GM19328 (cell line): ENCODE data around the gene CTNNBIP1.

ENCODE experiments used
- ATAC-seq: cut with Tn5 transposase; IDR thresholded peaks from one replicate; pipeline ENCODE4 v1.9.1; 2021; ENCODE audit warnings: mild to moderate bottlenecking, moderate library complexity; ENCODE audit not compliant: unreplicated experiment

The CTNNBIP1 gene

DNA sequence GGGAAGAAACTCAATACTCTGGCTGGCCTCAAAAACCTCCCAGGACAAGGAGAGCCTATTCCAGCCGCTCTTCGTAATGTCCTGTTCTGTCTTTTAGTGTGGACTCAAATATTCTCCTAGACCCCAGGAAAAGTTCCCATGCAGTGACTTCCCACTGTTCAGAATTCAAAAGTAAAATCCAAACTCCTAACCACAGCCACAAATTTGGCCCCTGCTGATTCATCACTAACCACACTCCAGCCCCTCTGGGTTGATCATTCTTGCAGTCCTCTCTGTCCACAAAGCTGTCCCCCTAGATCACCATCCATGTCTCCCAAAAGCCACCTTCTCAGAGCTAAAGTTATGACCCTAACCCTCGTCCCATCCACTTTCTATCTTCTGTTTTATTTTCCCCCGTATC lies 5.1 kb downstream of the CTNNBIP1 start:
- no peak for ATAC-seq

DNA sequence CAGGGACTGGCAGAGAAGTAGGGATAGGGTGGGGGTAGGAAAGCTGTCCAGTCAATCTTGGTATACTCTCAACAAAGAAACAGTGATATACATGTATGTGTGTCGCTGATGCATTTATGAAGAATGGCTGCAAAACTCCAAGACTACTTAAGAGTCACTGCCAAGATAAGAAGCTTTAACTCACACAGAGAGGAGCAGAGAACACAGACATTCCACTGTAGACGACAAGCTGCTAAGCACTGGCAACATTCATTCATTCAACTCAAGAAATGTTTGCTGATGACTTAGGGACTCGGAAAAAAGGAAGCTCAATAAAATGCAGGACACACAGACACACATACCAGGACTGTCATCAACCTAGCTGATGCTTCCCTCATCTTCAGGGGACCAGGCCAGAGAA lies 5.5 kb downstream of the CTNNBIP1 start:
- ATAC-seq = no peak

DNA sequence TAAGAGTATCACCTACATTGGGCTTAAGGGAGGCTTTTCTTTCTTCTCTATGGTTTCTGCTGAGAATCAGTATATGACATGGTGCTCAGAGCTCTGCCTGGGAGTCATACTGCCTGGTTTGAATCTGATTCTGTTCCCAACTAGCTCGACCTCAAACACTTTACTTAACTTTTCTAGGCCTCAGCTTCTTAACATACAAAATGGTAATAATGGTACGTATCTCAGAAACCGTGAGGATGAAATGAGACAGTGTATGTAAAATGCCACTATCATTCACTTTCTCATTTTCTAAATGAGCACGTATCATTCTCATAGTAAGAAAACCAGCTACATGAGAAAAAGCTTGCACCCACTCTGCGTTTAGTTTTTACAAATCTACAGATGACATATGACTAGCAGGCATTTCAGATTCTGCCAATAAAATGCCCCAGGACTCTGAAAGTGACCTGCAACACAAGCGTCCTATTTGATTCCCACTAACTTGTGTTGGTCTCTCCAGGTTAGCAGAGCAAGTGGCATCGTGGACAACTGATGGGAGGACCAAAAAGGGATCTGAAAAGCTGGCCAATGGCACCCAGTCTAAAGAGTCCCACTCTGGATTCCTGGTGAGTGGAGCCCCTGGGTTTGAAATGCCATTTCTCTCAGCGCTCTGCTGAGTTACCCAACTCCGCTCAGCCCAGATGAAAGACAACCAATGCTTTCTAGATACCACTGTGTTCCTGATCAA lies 6.1 kb downstream of the CTNNBIP1 start:
- ATAC-seq = no peak

DNA sequence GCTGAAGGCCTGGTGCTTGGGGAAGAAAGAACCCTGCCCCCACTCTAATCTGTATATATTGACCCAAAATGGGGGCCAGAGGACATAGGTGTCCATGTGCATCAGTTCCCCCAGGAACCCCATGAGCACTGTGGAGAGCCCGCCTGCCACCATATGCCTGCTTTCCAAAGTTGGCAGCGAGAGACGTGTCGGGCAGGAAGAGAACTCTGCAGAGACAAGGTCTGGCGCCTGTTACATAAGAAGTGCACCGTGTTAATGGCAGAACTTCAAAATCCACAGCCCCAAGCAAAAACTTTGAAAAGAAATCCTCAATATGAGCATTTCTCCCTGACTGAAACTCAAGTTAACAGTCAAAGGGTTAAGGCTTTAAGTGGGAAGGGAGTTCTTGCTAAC lies 8.0 kb downstream of the CTNNBIP1 start:
- ATAC-seq = no peak

DNA sequence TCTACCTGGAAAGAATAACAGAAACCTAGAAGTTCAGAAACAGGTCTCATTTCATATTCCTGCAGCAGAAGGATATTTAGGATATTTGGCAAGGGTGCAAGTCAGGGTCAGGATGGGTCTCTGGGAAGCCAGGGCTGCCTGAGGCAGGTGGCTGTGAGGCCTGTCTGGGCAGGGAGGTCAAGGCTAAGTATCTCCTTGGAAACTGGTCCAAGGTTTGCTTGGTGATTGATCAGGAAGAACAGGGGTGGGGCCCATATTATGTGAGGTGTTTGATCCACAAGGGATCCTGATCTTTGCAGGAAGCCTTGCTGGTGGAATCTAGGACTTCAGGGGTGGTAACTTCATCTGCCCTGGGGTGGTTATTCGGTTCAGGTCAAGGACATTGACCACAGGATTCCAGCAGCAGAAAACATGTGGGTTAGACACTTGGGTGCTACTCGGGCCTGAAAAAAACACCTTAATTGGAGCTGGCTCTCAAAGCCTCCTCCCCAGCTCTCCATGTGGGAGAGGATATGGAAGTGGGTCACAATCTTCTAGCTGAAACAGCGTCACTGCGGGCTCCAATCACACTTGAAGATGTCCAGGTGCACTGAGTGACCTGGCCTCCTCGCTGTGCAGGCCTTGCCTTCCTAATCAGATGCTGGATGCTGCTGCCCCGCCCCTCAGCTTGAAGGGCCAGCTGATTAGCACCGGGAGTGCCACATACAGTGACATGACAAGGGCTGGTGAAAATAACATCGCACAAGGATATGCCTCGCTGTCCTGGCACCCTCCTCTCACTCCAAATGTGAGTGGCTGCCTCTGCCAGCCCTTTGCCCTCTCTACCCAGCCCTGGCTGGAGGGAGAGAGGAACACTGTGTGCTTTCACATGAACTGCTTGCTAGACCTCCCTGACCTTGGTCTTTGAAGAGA lies 8.7 kb downstream of the CTNNBIP1 start:
- ATAC-seq = no peak

DNA sequence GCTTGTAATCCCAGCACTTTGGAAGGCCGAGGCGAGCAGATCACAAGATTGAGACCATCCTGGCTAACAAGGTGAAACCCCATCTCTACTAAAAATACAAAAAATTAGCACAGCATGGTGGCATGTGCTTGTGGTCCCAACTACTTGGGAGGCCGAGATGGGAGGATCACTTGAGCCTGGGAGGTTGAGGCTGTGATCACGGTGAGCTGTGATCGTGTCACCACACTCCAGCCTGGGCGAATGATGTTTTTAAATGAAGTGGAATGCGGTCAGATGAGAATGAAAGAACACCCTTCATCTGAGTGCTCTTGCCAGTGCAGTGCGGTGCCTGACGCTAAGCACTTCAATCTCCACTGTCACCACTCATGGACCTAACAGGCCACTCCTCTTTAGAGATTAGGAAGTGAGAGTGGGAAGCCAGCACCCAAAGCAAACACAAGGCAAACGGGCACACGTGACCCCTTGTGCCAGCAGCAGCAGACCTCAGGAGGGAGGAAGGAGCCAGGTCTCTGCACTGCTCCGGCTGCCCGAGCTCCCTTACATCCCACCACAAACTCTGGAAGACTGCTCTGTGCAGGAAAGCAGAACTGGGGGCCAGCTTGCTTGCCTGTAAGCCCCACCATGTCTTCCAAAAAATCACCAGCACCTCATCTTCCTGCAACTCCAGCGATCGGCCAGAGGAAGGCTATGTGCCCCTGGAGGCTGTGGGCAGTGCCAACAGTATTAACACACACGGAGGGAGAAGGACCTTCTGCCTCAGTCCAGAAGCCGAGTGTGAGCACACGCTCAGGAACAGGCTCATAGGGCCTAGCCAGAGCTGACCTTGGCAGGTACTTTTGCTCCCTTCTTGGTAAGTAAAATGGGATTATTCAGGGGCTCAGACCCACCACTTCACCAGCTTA lies 9.7 kb downstream of the CTNNBIP1 start:
- ATAC-seq = no peak

DNA sequence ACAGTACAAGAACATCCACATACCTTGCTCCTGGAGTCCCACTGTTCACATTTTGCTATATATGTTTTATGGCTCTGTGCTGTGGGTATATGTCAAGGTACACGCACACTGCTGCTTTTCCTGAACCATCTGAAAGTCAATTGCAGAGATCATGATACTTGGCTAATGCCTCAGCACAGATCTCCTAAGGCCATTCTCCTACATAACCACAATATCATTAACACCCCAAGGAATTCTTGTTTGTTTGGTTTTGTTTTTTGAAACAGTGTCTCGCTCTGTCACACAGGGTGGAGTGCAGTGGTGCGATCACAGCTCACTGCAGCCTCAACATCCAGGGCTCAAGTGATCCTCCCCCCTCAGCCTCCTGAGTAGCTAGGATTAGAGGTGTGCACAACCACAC lies 16.0 kb downstream of the CTNNBIP1 start:
- no peak for ATAC-seq

DNA sequence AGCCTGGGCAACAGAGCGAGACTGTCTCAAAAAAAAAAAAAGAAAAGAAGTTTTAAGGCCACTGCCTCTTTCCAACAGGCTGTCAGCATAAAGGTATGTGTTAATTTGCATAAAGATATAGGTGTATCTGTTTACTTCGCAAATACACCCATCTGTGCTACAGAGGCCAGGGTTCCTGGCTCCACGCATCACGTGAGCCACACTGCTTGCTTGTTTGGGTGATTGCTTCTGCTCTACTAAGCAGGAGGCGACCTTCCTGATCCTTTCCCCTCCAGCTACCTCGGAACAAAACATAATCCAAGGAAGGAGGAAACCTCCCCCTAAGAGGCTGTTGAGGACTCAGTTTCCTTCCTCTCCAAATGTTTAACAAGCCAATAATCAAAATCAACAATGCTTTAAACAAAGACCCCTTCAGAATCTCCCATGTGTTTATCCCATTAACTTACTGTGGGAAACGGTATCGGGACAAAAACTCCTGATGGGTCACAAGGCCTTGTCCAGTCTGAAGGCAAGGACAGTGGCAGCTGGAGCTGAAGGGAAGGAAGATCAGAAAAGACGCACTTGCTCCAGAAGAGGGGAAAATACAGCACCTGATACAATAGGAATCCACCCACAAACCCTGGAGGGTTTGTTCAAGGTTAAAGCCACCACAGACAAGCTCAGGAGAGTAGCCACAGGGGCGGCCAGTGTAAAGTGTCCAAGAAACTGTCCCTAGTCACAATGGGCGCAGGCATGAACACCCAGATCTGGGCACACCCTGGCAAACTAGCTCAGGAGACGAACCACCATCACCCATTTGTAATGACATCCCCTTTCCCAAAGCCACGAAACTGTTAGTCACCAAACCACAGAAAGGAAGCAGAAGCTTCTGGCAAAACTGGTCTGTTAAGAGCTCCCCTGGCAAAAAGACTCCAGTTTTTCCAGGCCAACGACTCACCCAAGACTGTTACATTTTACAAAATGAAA lies 17.2 kb downstream of the CTNNBIP1 start:
- ATAC-seq = no peak

DNA sequence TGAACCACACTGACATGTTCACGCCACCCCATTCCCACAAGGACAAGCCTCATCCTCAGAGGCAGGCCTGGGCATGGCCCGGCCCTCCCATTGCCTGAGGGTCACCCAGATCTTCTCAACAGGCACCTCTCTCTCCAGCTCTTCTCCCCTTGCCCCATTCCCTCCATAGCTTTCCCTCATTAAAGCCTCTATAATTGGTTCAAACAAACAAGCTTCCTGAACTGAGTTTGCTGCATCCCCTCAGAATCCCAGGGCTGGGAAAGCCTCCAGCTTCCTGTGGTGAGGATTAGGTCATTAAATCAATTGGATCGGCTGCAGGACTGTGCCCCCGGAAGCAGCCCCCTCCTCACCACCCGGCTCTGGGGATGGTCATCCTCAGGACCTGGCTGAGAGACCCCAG lies 18.9 kb downstream of the CTNNBIP1 start:
- no peak for ATAC-seq

DNA sequence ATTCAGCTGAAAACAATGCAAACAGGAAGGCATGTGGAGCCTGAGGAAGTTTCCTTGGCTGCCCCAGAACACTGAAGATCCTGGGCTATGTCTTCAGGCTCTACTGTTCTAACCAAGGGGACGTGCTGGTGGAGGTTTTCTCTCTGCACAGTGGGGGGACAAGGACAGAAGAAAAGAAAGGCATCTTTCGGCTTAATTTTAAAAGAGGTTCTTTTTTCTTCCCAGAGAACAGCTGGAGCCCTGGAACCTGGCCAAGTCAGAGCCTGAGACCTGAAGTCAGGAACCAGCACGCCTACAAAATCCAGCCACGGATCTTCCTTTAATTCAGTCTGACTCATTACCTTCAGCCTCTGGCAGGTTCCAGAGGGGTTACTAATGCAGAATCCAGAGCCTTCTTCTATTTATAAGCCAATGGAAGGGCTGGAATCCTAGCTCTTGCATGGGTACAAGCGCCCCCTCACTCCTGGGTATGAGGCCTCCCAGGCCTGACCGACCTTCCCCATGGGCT lies 19.8 kb downstream of the CTNNBIP1 start:
- no peak for ATAC-seq

DNA sequence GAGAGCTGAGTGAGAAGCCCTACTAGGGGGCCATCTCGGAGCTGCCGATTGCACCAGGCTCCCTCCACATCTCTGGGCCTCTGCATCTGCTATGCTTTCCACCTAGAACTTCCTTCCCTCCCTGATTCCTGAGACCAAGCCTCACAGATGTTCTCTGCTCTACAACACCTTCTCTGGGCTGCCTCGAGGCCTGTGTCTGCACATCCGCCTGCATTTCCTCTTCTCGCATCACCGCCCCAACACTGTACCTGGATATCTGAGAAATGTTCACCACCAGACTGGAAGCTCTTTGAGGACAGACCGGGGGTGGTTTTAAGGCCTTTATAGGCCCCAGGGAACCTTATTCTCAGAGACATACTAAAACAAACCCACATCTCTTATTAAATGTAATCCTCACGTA lies 20.7 kb downstream of the CTNNBIP1 start:
- no peak for ATAC-seq

DNA sequence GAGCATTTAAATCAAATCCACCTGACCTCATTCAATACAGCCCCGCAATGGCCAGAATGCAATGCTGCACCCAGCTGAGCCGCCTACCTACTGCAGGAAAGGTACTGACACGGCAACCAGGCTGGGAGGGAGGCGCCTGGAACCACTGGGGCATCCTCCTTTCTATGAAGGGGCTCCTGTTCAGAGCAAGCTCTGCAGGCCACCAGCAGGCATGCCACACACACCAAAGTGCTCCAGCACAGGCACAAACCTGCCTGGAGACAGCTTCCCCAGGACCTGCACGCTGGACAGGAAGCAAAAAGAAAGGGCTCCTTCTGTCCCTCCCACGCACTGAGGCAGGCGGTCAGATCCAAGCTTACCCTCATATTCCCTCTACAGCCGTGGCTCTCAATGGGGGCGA lies 21.2 kb downstream of the CTNNBIP1 start:
- no peak for ATAC-seq

DNA sequence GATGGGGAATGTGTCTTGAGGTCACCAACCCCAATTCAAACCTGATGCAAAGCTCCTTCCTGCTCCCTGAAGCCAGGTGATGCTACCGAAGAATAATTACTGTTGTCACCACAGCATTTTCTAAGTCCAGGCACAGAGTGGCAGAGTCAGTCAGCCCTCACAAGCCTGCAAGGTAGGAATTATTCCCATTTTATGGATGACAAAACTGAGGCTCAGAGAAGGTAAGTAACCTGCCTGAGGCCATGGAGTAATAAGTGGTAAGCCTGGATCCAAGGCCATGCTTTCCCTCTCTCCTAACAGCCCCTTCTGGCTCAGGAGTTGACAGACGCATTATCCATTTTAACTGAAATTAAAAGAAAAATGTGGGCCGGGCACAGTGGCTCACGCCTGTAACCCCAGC lies 23.0 kb downstream of the CTNNBIP1 start:
- ATAC-seq = no peak

DNA sequence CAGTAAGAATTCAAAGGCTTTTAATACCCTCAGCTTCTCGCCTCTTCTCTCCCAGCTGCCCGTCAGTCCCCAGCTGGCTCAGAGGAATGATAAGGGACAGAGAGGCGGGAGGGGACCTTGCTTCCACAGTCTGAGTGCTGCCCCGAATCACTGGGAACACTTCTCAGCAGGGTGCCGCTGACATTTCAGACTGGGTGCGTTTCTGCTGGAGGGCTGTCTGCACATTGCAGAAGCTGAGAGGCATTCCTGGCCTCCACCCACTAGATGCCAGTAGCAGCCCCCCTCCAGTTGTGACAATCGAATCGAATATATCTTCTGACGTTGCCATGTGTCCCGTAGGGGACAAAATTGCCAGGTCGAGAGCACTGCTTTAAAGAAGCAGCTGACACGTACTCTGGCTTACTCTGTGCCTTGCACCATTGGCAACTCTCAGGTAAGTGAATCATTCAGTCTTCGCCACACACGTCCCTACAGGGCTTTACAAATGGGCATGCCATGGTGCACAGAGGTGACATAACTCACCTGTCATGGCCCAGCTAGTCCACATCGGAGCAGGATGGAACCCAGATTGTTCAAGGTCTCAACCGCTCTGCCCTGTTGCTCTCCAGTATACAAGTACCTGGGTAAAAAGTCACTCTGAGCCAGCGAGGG lies 23.9 kb downstream of the CTNNBIP1 start:
- no peak for ATAC-seq

DNA sequence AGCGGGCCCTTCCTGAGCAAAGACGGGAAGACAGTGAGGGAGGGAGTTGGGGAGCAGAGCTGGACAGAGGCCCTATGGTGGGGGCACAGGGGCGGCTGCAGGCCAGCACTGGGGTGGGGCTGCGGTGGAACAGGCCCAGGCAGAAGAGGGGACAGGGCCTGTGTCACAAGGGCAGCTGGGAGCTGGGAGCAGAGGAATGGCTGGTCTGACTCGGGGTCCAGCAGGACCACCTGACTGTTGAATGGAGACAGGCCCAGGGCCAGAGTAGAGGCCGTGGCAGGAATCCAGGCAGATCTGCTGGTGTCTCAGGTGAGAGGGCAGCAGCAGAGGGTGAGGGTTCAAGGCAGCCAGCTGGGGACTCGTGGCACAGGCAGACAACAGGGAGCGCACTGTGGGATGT lies 25.3 kb downstream of the CTNNBIP1 start:
- no peak for ATAC-seq

DNA sequence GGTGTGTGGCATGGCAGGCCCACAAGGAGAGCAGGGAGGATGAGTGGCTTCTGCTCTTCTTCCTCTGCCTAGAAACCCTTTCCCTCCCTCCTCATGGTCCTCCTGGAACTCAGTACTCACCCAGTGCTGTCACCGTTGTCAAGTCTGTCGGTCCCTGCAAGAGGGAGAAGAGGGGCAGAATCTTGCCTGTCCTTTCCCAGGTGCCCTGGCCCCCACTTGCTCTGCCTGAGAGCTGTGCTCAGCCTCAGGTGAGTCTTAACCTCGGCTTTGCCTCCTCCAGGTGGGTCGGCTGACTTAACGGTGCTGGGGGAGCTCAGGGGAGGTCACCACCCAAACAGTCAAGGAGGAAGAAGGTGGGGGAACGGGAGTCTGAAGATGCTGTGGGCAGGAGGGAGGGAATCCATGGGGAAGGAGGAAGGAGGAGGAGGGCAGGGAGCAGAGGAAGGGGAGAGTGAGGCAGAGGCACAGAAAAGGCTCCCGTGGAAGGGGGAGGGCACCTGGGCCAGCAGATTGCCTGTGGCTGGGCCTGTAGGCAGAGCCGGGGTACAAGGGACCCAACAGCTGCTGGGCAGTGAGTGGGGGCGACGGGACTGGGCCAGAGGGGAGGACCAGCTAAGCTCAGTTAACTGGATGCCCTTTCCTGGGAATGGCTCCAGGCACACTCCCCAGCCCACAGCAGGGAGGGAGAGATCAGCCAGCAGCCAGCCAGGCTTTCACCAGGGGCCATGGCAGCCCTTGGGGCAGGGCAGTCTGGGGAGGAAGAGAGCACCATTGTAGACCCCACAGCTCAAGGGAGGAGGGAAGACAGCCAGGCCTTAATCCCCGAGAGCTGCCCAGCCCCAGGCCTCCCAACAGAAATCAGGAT lies 26.3 kb downstream of the CTNNBIP1 start:
- ATAC-seq = no peak

DNA sequence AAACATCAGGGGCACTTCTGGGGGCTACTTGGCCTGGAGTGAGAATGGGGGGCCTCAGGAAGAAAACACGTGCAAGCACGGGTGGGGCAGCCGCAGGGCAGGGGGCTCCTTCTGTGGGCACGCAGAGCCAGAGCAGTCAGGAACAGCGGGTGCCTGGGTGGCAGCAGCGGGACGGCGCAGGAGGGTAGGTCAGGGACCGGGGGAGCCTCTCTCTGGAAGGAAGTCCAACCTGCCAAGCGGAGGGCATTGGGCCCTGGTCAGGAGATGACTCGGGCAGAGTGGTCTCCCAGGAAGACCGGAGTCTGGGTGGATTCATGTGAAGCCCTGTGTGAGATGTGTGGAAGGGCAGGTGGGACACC lies 27.1 kb downstream of the CTNNBIP1 start:
- ATAC-seq = no peak

DNA sequence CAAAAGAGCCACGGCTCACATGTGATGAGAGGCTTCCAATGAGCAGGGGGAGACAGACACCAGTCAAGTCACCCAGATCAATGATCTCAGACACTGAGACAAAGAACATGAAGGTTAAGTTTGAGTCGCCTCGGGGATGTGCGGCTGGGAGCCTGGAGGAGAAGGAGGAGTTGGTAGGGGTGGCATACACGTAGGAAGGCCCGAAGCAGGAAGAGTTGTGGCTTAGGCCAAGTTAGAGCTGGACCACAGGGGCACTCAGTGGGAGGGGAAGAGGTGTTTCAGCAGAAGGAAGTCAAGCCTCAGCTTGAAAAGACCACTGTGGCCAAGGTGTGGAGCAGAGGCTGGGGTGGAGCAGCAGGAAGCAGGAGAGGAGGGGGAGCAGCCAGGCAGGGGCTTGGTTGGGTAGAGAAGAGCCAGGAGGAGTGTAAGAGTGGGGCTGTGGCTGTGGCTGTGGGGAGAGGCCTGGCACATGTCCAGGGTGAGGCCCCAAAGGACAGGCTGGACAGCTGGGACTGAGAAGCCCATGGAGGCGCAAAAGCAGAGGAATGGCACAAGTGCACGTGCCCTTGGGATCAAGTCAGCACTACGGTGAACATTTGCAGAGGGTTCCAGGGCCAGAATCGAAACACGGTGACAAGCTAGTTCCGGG lies 27.6 kb downstream of the CTNNBIP1 start:
- ATAC-seq = no peak
